Astrocyte (in vitro differentiated cells and primary cell): ENCODE data around the gene PARP4. TPM values are rescaled to one million over a fixed set of nuclear protein-coding genes. Genes with fewer than 3 reads are reported as not detected.
"Not testable (repeated sequence)": the region's sequence is repeated elsewhere in the genome, so short reads cannot be mapped to it uniquely, and the experiment has no call there.

Source experiments
- DNase-seq: peaks from one replicate; pipeline ENCODE4 v3.0.0-alpha.2; 2010; ENCODE audit warnings: low read depth
- FAIRE-seq: peaks from 2 replicates; lab custom pipeline; 2011; peaks lifted over from hg19 to GRCh38; lab: Jason Lieb, UNC
- H2AFZ ChIP-seq: 2 replicates; pipeline ENCODE4 v1.6.0; 2012; ENCODE audit warnings: low read depth, low read length, inconsistent platforms
- H3K27ac ChIP-seq: 2 replicates; pipeline ENCODE4 v1.5.1; 2011; ENCODE audit warnings: low read depth, low read length, inconsistent platforms
- H3K27me3 ChIP-seq: 2 replicates; pipeline ENCODE4 v1.6.0; 2011; ENCODE audit warnings: low read length, inconsistent platforms; ENCODE audit not compliant: insufficient read depth
- H3K36me3 ChIP-seq: 2 replicates; pipeline ENCODE4 v1.5.1; 2011; ENCODE audit warnings: low read length, inconsistent platforms; ENCODE audit not compliant: insufficient read depth
- H3K4me1 ChIP-seq: 2 replicates; pipeline ENCODE4 v1.5.1; 2011; ENCODE audit warnings: low read length, inconsistent platforms; ENCODE audit not compliant: insufficient read depth
- H3K4me2 ChIP-seq: 2 replicates; pipeline ENCODE4 v1.6.0; 2012; ENCODE audit warnings: low read length, inconsistent platforms
- H3K4me3 ChIP-seq: 2 replicates; pipeline ENCODE4 v1.5.1; 2011; ENCODE audit warnings: low read depth, mild to moderate bottlenecking, low read length, inconsistent platforms; ENCODE audit not compliant: insufficient read depth
- H3K79me2 ChIP-seq: 2 replicates; pipeline ENCODE4 v1.6.0; 2012; ENCODE audit warnings: mild to moderate bottlenecking, low read length, inconsistent platforms; ENCODE audit not compliant: insufficient read depth
- H3K9ac ChIP-seq: 2 replicates; pipeline ENCODE4 v1.6.0; 2012; ENCODE audit warnings: mild to moderate bottlenecking, low read length, inconsistent platforms
- H3K9me3 ChIP-seq: 2 replicates; pipeline ENCODE4 v1.5.1; 2012; ENCODE audit warnings: low read depth, mild to moderate bottlenecking, low read length, inconsistent platforms; ENCODE audit not compliant: insufficient read depth
- H4K20me1 ChIP-seq: 2 replicates; pipeline ENCODE4 v1.6.0; 2012; ENCODE audit warnings: low read length, inconsistent platforms; ENCODE audit not compliant: insufficient read depth
- H3K27ac Mint-ChIP-seq: one replicate; pipeline ENCODE4 v1.8.0; 2021; ENCODE audit warnings: mild to moderate bottlenecking, mixed read lengths; ENCODE audit not compliant: unreplicated experiment
- H3K27me3 Mint-ChIP-seq: one replicate; pipeline ENCODE4 v1.8.0; 2021; ENCODE audit warnings: low read depth, mixed read lengths; ENCODE audit not compliant: unreplicated experiment
- H3K36me3 Mint-ChIP-seq: one replicate; pipeline ENCODE4 v1.8.0; 2021; ENCODE audit warnings: low read depth, mixed read lengths; ENCODE audit not compliant: unreplicated experiment
- H3K4me1 Mint-ChIP-seq: one replicate; pipeline ENCODE4 v1.8.0; 2021; ENCODE audit warnings: low read depth, mixed read lengths; ENCODE audit not compliant: unreplicated experiment
- H3K4me3 Mint-ChIP-seq: one replicate; pipeline ENCODE4 v1.8.0; 2021; ENCODE audit warnings: mild to moderate bottlenecking, moderate library complexity, mixed read lengths; ENCODE audit not compliant: unreplicated experiment
- H3K9me3 Mint-ChIP-seq: one replicate; pipeline ENCODE4 v1.8.0; 2021; ENCODE audit warnings: mild to moderate bottlenecking, mixed read lengths; ENCODE audit not compliant: unreplicated experiment
- EZH2 ChIP-seq: IDR thresholded peaks from 2 replicates; pipeline ENCODE4 v1.6.1; 2012; ENCODE audit warnings: mild to moderate bottlenecking, low read length, inconsistent platforms; ENCODE audit not compliant: insufficient read depth
- total RNA-seq: library from RNA; stranded (reverse); gene quantifications from 2 replicates; pipeline ENCODE4 v1.2.1, GENCODE V29; 2021
- TF ChIP-seq, protein P1 (sequence below): IDR thresholded peaks from 2 replicates; pipeline ENCODE4 v1.5.1; 2011; ENCODE audit warnings: low read depth, mild to moderate bottlenecking, inconsistent platforms, low read length, moderate library complexity; ENCODE audit not compliant: insufficient read depth

PARP4 gene
- total RNA-seq, 1 donor from 2014 or later: 59.1 TPM

- Histone ChIP-seq H3K4me3 (no peak overlapping the region), H3K27ac (no peak overlapping the region), H4K20me1 (no peaks in the 10 kb centered on the region), H3K9me3 (no peaks in the 10 kb centered on the region), H3K27me3 (no peaks in the 10 kb centered on the region), H3K4me1 (no peaks in the 10 kb centered on the region), H3K9ac (no peak overlapping the region), H3K4me2 (no peak overlapping the region), H3K79me2 (no peaks in the 10 kb centered on the region), H3K36me3 (peaks cover 52% of the 10 kb centered on the region), H2AFZ (no peak overlapping the region)
- Mint-ChIP-seq H3K4me1 (peaks cover 2% of the 10 kb centered on the region), H3K36me3 (peaks cover 21% of the 10 kb centered on the region), H3K4me3 (no peak overlapping the region), H3K27me3 (no peaks in the 10 kb centered on the region), H3K9me3 (no peaks in the 10 kb centered on the region), H3K27ac (no peak overlapping the region)
- FAIRE-seq (no peak), DNase-seq (no peak)
- TF ChIP-seq EZH2: no peak
- TF ChIP-seq, protein P1, sequence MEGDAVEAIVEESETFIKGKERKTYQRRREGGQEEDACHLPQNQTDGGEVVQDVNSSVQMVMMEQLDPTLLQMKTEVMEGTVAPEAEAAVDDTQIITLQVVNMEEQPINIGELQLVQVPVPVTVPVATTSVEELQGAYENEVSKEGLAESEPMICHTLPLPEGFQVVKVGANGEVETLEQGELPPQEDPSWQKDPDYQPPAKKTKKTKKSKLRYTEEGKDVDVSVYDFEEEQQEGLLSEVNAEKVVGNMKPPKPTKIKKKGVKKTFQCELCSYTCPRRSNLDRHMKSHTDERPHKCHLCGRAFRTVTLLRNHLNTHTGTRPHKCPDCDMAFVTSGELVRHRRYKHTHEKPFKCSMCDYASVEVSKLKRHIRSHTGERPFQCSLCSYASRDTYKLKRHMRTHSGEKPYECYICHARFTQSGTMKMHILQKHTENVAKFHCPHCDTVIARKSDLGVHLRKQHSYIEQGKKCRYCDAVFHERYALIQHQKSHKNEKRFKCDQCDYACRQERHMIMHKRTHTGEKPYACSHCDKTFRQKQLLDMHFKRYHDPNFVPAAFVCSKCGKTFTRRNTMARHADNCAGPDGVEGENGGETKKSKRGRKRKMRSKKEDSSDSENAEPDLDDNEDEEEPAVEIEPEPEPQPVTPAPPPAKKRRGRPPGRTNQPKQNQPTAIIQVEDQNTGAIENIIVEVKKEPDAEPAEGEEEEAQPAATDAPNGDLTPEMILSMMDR: no peak
These were observed 22.9 kb downstream of the PARP4 start for GRCh38 chr13:24489721-24490120.

DNA sequence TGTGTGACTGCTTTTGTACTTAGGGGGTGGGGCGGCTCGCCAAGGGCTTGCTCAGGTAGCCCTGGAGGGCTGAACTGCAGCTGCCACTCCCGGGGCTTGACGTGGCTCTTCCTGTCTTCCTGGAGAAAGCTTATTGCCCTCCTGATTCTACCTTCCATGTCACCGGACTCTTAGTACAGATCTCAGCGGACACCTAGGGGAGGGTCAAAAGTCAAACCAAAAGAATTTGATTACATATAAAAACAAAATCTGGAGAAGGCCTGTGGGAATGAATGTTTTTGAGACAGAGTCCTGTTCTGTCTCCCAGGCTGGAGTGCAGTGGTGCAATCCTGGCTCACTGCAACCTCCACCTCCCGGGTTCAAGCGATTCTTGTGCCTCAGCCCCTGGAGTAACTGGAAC lies 24.5 kb downstream of the PARP4 start:
- not testable (repeated sequence) for H3K9me3 Mint-ChIP-seq, H3K27ac Mint-ChIP-seq, H3K79me2 ChIP-seq, H3K27me3 Mint-ChIP-seq, H3K4me1 ChIP-seq, H3K27me3 ChIP-seq, H2AFZ ChIP-seq, H3K27ac ChIP-seq, H3K4me1 Mint-ChIP-seq, H3K4me2 ChIP-seq, H3K4me3 Mint-ChIP-seq, FAIRE-seq, H3K9ac ChIP-seq, H3K4me3 ChIP-seq, H4K20me1 ChIP-seq, H3K9me3 ChIP-seq
- H3K36me3 ChIP-seq: peaks cover 44% of the 10 kb centered on the region
- H3K36me3 Mint-ChIP-seq: peaks cover 27% of the 10 kb centered on the region
- peak; percentile 8 for DNase-seq

DNA sequence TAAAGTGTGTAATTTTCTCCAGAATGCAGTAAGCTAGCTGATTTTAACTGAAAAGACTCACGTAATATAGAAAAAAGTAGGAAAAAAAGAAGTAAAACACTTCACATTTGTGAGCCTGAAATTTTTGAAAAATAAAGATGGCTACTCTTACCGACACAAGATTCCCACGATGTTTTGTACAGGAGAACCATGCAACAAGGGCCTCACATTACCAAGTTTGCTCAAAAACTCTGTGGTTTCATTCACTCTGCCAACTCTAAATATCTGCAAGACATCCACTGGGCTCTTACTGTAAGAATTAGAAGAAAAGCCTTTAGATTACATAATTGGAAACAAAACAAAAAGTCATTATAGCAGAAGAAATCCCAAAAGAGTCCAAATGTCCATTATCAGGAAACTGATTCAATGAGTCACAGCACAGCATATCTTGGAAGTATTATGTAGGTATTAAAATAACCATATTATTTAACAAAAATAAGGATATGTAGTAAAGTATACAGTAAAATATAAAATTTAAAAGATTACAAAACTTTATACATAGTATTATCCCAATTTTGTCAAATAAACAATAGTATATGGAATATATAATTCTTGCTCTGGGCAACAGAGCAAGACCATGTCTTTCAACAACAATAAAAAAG lies 26.4 kb downstream of the PARP4 start:
- not testable (repeated sequence) for H3K9me3 ChIP-seq, H3K4me1 ChIP-seq, H3K4me3 Mint-ChIP-seq, H2AFZ ChIP-seq, H4K20me1 ChIP-seq, H3K9ac ChIP-seq, H3K79me2 ChIP-seq, H3K27me3 Mint-ChIP-seq, H3K27me3 ChIP-seq, H3K9me3 Mint-ChIP-seq, H3K4me2 ChIP-seq, H3K27ac ChIP-seq, H3K4me1 Mint-ChIP-seq, H3K4me3 ChIP-seq, H3K27ac Mint-ChIP-seq
- DNase-seq (peak; percentile 74), FAIRE-seq (peak; percentile 52)
- H3K36me3 Mint-ChIP-seq: peaks cover 37% of the 10 kb centered on the region
- H3K36me3 ChIP-seq: peaks cover 45% of the 10 kb centered on the region
